ENCODE results near the gene KRT80. TPM values are rescaled to one million over a fixed set of nuclear protein-coding genes. Genes with fewer than 3 reads are reported as not detected.
A peak's percentile ranks its signal among the peaks of the same experiment; 100 is the strongest.

The KRT80 gene
- polyA plus RNA-seq, 2 of the 4 experiments (the other 2 are of a cell fraction) = 38.3 to 63.1 TPM

GRCh38 chr12:52171950-52172512, 19.8 kb downstream of the KRT80 start:
- Histone ChIP-seq H3K4me2 (peak overlapping the region; percentile 11; the same call in 1 of the 3 replicates), H3K9me3 (no peaks in the 10 kb centered on the region), H3K4me3 (no peak overlapping the region), H3K27ac (peak overlapping the region; percentile 70 to 85), H3K4me1 (peaks cover 82% of the 10 kb centered on the region)
- DNase-seq (ENCODE audit: low read depth in 1 of 2, low spot score in 1 of 2) = peak; percentile 66 to 87
- 37% methylated on average over 7 of the region's 10 CpGs for WGBS (ENCODE audit: missing lambda C conversion rate)
- ChIA-PET POLR2A (interaction anchor here (0.8 to 1.5 kb wide), 3 partner anchors 20 to 61 kb away, joined by 3 to 5 read pairs (median 5); partner anchors contain the start of gene KRT7), CTCF (interaction anchor here (0.9 to 4.3 kb wide), 12 partner anchors 12 to 708 kb away, joined by 3 to 20 read pairs (median 6); partner anchors contain the start of gene KRT7)
- peak; percentile 35 to 72 for ATAC-seq
- FAIRE-seq = no peak
- TF ChIP-seq ZFP36 (IDR thresholded peaks at IDR 0.05; ENCODE audit: borderline replicate concordance, partially characterized antibody) = no peak
- TF ChIP-seq RFX5 (IDR thresholded peaks at IDR 0.05) = no peak
- TF ChIP-seq SMC3 (IDR thresholded peaks at IDR 0.05) = peak; percentile 66
- TF ChIP-seq RNF2 (IDR thresholded peaks at IDR 0.05; ENCODE audit: borderline replicate concordance, low read depth) = no peak
- no peak for TF ChIP-seq CBX8 (IDR thresholded peaks at IDR 0.05)
- TF ChIP-seq, protein P1, sequence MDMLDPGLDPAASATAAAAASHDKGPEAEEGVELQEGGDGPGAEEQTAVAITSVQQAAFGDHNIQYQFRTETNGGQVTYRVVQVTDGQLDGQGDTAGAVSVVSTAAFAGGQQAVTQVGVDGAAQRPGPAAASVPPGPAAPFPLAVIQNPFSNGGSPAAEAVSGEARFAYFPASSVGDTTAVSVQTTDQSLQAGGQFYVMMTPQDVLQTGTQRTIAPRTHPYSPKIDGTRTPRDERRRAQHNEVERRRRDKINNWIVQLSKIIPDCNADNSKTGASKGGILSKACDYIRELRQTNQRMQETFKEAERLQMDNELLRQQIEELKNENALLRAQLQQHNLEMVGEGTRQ (IDR thresholded peaks at IDR 0.05) = no peak
- no peak for TF ChIP-seq NFE2L2 (conservative IDR thresholded peaks at IDR 0.05; ENCODE audit: low read length)
- peak; percentile 64 to 73 for TF ChIP-seq RAD21 (conservative IDR thresholded peaks at IDR 0.05 in 1 of 2, IDR thresholded peaks at IDR 0.05 in 1 of 2)
- no peak for TF ChIP-seq PHF8 (IDR thresholded peaks at IDR 0.05; ENCODE audit: borderline replicate concordance, low read depth)
- peak; percentile 60; the same call in 1 of the 2 replicates for TF ChIP-seq MAX (IDR thresholded peaks at IDR 0.05)
- TF ChIP-seq CEBPB (IDR thresholded peaks at IDR 0.05) = no peak
- TF ChIP-seq HMGXB4 (CRISPR knock-in tag; IDR thresholded peaks at IDR 0.05; ENCODE audit: borderline replicate concordance) = no peak
- no peak; the same call in 1 of the 2 replicates for TF ChIP-seq HOXB13 (CRISPR knock-in tag; IDR thresholded peaks at IDR 0.05; ENCODE audit: low read depth)
- no peak for TF ChIP-seq HOXB5 (CRISPR knock-in tag; IDR thresholded peaks at IDR 0.05)
- TF ChIP-seq HDAC2 (IDR thresholded peaks at IDR 0.05) = no peak
- no peak for TF ChIP-seq CBX2 (IDR thresholded peaks at IDR 0.05; ENCODE audit: borderline replicate concordance, low read depth)
- TF ChIP-seq JUN (IDR thresholded peaks at IDR 0.05) = no peak
- TF ChIP-seq FOSL2 (IDR thresholded peaks at IDR 0.05) = no peak
- no peak for TF ChIP-seq FOSL2 (CRISPR knock-in tag; IDR thresholded peaks at IDR 0.05)
- no peak for TF ChIP-seq BCL3 (IDR thresholded peaks at IDR 0.05)
- TF ChIP-seq KDM5A (IDR thresholded peaks at IDR 0.05) = no peak
- peak; percentile 18; the same call in 1 of the 2 replicates for TF ChIP-seq GATA3 (IDR thresholded peaks at IDR 0.05; ENCODE audit: borderline replicate concordance)
- TF ChIP-seq BHLHE40 (IDR thresholded peaks at IDR 0.05; ENCODE audit: low read depth, low read length) = no peak
- peak; percentile 63 for TF ChIP-seq CTCF (IDR thresholded peaks at IDR 0.05)
- no peak for TF ChIP-seq TP53 (CRISPR knock-in tag; IDR thresholded peaks at IDR 0.05)
- no peak for TF ChIP-seq ELK1 (IDR thresholded peaks at IDR 0.05; ENCODE audit: low read depth, low read length)
